ENCODE measurements around the gene LRRC25. TPM values are rescaled to one million over a fixed set of nuclear protein-coding genes. Genes with fewer than 3 reads are reported as not detected.

LRRC25 gene
- total RNA-seq, 1 experiment from 2014 or later = not detected

DNA sequence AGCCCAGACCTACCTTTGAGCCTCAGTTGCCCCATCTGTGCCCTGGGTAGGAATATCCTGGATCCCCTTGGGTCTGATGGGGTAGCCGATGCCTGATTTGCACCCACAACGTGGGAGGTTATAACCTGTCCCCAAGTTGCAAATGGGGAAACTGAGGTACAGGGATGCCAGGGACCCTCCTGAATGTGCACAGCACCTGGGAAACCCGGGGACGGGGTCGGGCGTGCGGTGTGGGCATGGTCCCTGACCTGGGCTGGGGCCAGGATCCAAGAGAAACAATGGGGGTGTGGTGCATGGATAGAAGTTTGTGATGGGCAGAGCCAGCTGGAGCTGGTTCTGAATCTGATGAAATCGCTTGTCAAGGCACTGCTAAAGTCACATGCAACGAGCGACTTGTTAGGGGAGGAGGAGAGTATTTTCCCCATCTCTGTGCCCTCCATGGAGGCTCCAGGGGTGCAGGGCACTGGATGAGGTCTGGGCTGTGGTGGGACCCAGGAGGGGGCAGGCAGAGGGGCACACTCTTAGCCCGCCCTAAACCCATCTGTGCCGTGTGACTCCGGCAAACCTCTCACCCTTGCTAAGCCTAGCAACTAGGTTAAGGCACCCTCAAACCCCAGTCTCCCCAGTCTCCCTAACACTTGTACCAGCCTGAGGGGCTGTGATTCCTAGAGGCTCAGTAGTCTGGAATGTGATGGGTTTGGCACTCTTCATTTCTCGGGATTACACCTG, 10.7 kb downstream of the LRRC25 start:
- ATAC-seq (no peak), DNase-seq (no peak)
- TSS peak; percentile 53 for BruUV-seq (replicated peaks)
- H3K4me2 ChIP-seq (ENCODE audit: low read length) = peak overlapping the region; percentile 53
- H4K20me1 ChIP-seq (ENCODE audit: low read length) = no peaks in the 10 kb centered on the region
- H3K4me1 ChIP-seq (ENCODE audit: insufficient read depth, low read length) = peaks cover 6% of the 10 kb centered on the region
- H3K27me3 ChIP-seq (ENCODE audit: low read length) = no peaks in the 10 kb centered on the region
- ChIA-PET POLR2A (ENCODE audit: unreplicated experiment) (interaction anchor here (0.5 kb wide), 1 partner anchor 876 kb away, joined by 16 read pairs; no protein-coding TSS in a partner anchor), CTCF (interaction anchor here (0.6 to 1.0 kb wide), 6 partner anchors 12 to 107 kb away, joined by 3 to 14 read pairs (median 4); no protein-coding TSS in a partner anchor)
- H3K4me3 ChIP-seq (ENCODE audit: low read length) = peak overlapping the region; percentile 47
- H3K27ac ChIP-seq (ENCODE audit: low read length) = no peak overlapping the region
- H3F3A ChIP-seq (ENCODE audit: low read length, unreplicated experiment) = no peaks in the 10 kb centered on the region
- intact Hi-C loops (cut with micrococcal nuclease) = no loop called here
- no peaks in the 10 kb centered on the region for H3K36me3 ChIP-seq (ENCODE audit: low read depth, low read length)
- no peaks in the 10 kb centered on the region for H3K9me2 ChIP-seq (replicated peaks; ENCODE audit: low read length)
- H3K9me3 ChIP-seq (ENCODE audit: low read length) = no peaks in the 10 kb centered on the region
- H3K79me2 ChIP-seq (ENCODE audit: low read length) = no peaks in the 10 kb centered on the region; the same call in 1 of the 2 replicates
- 0 out of 2 replicates have a peak overlapping the region, but pooled peaks have one; percentile 17 for H3K9ac ChIP-seq (ENCODE audit: low read length)
- no peak overlapping the region for H2AFZ ChIP-seq (ENCODE audit: low read length)
- no peak for TF ChIP-seq EZH2 (IDR thresholded peaks at IDR 0.05; ENCODE audit: low read length, unreplicated experiment)
- TF ChIP-seq CTCF (conservative IDR thresholded peaks at IDR 0.05; ENCODE audit: low read depth, low read length) = no peak
- no peak for TF ChIP-seq EZH2phosphoT487 (IDR thresholded peaks at IDR 0.05; ENCODE audit: borderline replicate concordance, low read length)

DNA sequence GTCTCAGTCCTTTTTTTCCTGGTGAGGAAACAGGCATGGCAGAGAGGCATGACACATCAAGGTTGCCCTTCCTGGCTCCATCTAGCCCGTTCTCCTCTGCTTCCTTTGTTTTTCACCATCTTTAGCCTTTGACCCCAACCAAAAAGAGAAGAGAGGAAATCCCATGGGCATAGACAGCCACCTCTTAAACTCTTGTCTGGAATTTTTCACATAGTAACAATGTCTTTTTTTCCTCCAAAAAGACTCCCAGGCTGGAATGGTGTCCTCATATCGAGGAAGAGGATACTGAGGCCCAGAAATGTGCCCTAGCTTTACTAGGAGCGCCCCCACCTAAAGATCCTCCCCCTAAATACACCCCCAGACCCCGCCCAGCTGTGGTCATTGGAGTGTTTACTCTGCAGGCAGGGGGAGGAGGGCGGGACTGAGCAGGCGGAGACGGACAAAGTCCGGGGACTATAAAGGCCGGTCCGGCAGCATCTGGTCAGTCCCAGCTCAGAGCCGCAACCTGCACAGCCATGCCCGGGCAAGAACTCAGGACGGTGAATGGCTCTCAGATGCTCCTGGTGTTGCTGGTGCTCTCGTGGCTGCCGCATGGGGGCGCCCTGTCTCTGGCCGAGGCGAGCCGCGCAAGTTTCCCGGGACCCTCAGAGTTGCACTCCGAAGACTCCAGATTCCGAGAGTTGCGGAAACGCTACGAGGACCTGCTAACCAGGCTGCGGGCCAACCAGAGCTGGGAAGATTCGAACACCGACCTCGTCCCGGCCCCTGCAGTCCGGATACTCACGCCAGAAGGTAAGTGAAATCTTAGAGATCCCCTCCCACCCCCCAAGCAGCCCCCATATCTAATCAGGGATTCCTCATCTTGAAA, 11.5 kb downstream of the LRRC25 start, which contains the start of gene GDF15:
GDF15 (plus strand) TSS at position 484 of the 868 bp plus-strand sequence; CDS start at position 516, 32 bp downstream.
- peak within 1 kb of the TSS; percentile 19; the same call in 1 of the 2 replicates for H2AFZ ChIP-seq (ENCODE audit: low read length)
- no peaks in the 10 kb centered on the region for H3K9me3 ChIP-seq (ENCODE audit: low read length)
- no peaks in the 10 kb centered on the region for H3K36me3 ChIP-seq (ENCODE audit: low read depth, low read length)
- DNase-seq (peak; percentile 50), ATAC-seq (peak; percentile 67)
- BruUV-seq (replicated peaks) = no TSS peak
- H4K20me1 ChIP-seq (ENCODE audit: low read length) = no peaks in the 10 kb centered on the region
- no peaks in the 10 kb centered on the region for H3K27me3 ChIP-seq (ENCODE audit: low read length)
- H3K4me2 ChIP-seq (ENCODE audit: low read length) = peak within 1 kb of the TSS; percentile 53
- no peak within 1 kb of the TSS for H3K27ac ChIP-seq (ENCODE audit: low read length)
- H3K9ac ChIP-seq (ENCODE audit: low read length) = 0 out of 2 replicates have a peak within 1 kb of the TSS, but pooled peaks have one; percentile 17
- H3K4me1 ChIP-seq (ENCODE audit: insufficient read depth, low read length) = peaks cover 6% of the 10 kb centered on the region
- POLR2A ChIA-PET (ENCODE audit: unreplicated experiment) = interaction anchor here (0.5 kb wide), 1 partner anchor 875 kb away, joined by 16 read pairs; no protein-coding TSS in a partner anchor
- intact Hi-C loops (cut with micrococcal nuclease) = no loop called here
- CTCF ChIA-PET = interaction anchor here (0.5 to 1.0 kb wide), 6 partner anchors 12 to 106 kb away, joined by 3 to 8 read pairs (median 4); no protein-coding TSS in a partner anchor
- no peaks in the 10 kb centered on the region; the same call in 1 of the 2 replicates for H3K79me2 ChIP-seq (ENCODE audit: low read length)
- H3K4me3 ChIP-seq (ENCODE audit: low read length) = peak within 1 kb of the TSS; percentile 47
- H3K9me2 ChIP-seq (replicated peaks; ENCODE audit: low read length) = no peaks in the 10 kb centered on the region
- TF ChIP-seq CTCF (conservative IDR thresholded peaks at IDR 0.05; ENCODE audit: low read depth, low read length) (peak; percentile 68), EZH2 (IDR thresholded peaks at IDR 0.05; ENCODE audit: low read length, unreplicated experiment) (no peak)
- H3F3A ChIP-seq (ENCODE audit: low read length, unreplicated experiment) = no peaks in the 10 kb centered on the region
